Liver (tissue), 9 donors: Measurements from ENCODE around the gene RTN4RL2. TPM values are rescaled to one million over a fixed set of nuclear protein-coding genes. Genes with fewer than 3 reads are reported as not detected.

Source experiments
- DNase-seq: peaks from one replicate; pipeline ENCODE4 v3.0.0-alpha.2; 2017; ENCODE audit warnings: low spot score
- H3K27ac ChIP-seq, 2 donors: one replicate each; pipeline ENCODE4 v1.7.0; 2013; ENCODE audit warnings: inconsistent platforms in 2 of 2, low read length in 2 of 2, control low read depth in 1 of 2, low read depth in 1 of 2, mild to moderate bottlenecking in 1 of 2
- H3K27me3 ChIP-seq, 4 donors: one replicate each; pipeline versions ENCODE4 v1.6.1 to v1.7.0; 2013; ENCODE audit warnings: low read length in 3 of 4, inconsistent platforms in 1 of 4, mild to moderate bottlenecking in 1 of 4, moderate library complexity in 1 of 4; ENCODE audit not compliant: control insufficient read depth in 4 of 4, insufficient read depth in 4 of 4
- H3K36me3 ChIP-seq, 4 donors: one replicate each; pipeline versions ENCODE4 v1.6.1 to v1.7.0; 2013; ENCODE audit warnings: low read length in 3 of 4, mild to moderate bottlenecking in 3 of 4, low read depth in 1 of 4, moderate library complexity in 1 of 4; ENCODE audit not compliant: control insufficient read depth in 4 of 4, insufficient read depth in 3 of 4
- H3K4me1 ChIP-seq, 4 donors: one replicate each; pipeline versions ENCODE4 v1.6.1 to v1.7.0; 2013; ENCODE audit warnings: low read length in 3 of 4, mild to moderate bottlenecking in 3 of 4, moderate library complexity in 1 of 4; ENCODE audit not compliant: control insufficient read depth in 4 of 4, insufficient read depth in 4 of 4
- H3K4me3 ChIP-seq, 3 donors: one replicate each; pipeline versions ENCODE4 v1.6.1 to v1.7.0; 2013; ENCODE audit warnings: low read length in 3 of 3, control low read depth in 1 of 3, low read depth in 1 of 3, mild to moderate bottlenecking in 1 of 3
- H3K9ac ChIP-seq, 2 donors: one replicate each; pipeline ENCODE4 v1.7.0; 2013; ENCODE audit warnings: low read length in 2 of 2, mild to moderate bottlenecking in 2 of 2, moderate library complexity in 2 of 2, control low read depth in 1 of 2, low read depth in 1 of 2
- H3K9me3 ChIP-seq, 4 donors: one replicate each; pipeline versions ENCODE4 v1.6.1 to v1.7.0; 2013; ENCODE audit warnings: low read length in 3 of 4; ENCODE audit not compliant: control insufficient read depth in 4 of 4
- EGR1 ChIP-seq, 2 donors: IDR thresholded peaks; 2 replicates each; pipeline ENCODE4 v1.6.1; 2016 to 2018; ENCODE audit warnings: antibody characterized with exemption in 2 of 2, low read depth in 2 of 2
- FOXA1 ChIP-seq: IDR thresholded peaks from 2 replicates; pipeline ENCODE4 v1.6.1; 2016; ENCODE audit warnings: antibody characterized with exemption
- FOXA2 ChIP-seq: IDR thresholded peaks from 2 replicates; pipeline ENCODE4 v1.6.1; 2016; ENCODE audit warnings: antibody characterized with exemption
- GABPA ChIP-seq, 2 donors: IDR thresholded peaks in 1 of 2; conservative IDR thresholded peaks in 1 of 2; 2 replicates each; pipeline ENCODE4 v1.6.1; 2016; ENCODE audit warnings: antibody characterized with exemption in 2 of 2, mild to moderate bottlenecking in 1 of 2, moderate library complexity in 1 of 2
- HNF4A ChIP-seq, 2 donors: conservative IDR thresholded peaks; 2 replicates each; pipeline ENCODE4 v1.6.1; 2016; ENCODE audit warnings: antibody characterized with exemption in 2 of 2, mild to moderate bottlenecking in 2 of 2
- HNF4G ChIP-seq: IDR thresholded peaks from 2 replicates; pipeline ENCODE4 v1.6.1; 2016; ENCODE audit warnings: antibody characterized with exemption
- JUND ChIP-seq, 2 donors: IDR thresholded peaks; 2 replicates each; pipeline ENCODE4 v1.6.1; 2016; ENCODE audit warnings: antibody characterized with exemption in 2 of 2
- NR2F2 ChIP-seq: IDR thresholded peaks from 2 replicates; pipeline ENCODE4 v1.6.1; 2016; ENCODE audit warnings: antibody characterized with exemption
- RAD21 ChIP-seq, 2 donors: IDR thresholded peaks; 2 replicates each; pipeline ENCODE4 v1.6.1; 2016; ENCODE audit warnings: antibody characterized with exemption in 2 of 2, mild to moderate bottlenecking in 2 of 2
- RXRA ChIP-seq, 2 donors: IDR thresholded peaks; 2 replicates each; pipeline ENCODE4 v1.6.1; 2017 to 2018; ENCODE audit warnings: antibody characterized with exemption in 2 of 2, mild to moderate bottlenecking in 1 of 2
- SP1 ChIP-seq: IDR thresholded peaks from 2 replicates; pipeline ENCODE4 v1.6.1; 2018; ENCODE audit warnings: antibody characterized with exemption, mild to moderate bottlenecking
- TAF1 ChIP-seq: conservative IDR thresholded peaks from 2 replicates; pipeline ENCODE4 v1.6.1; 2016; ENCODE audit warnings: antibody characterized with exemption, mild to moderate bottlenecking
- YY1 ChIP-seq: IDR thresholded peaks from 2 replicates; pipeline ENCODE4 v1.6.1; 2016; ENCODE audit warnings: antibody characterized with exemption, mild to moderate bottlenecking
- WGBS: extraction: QIAGEN DNeasy Blood & Tissue Kit; methylation state at CpG from one replicate; pipeline ENCODE4 v1.1.7; 2013; 5-methylcytosine and 5-hydroxymethylcytosine counted together
- polyA plus RNA-seq, 2 donors: library from polyadenylated mRNA; stranded (reverse) in 1 of 2; unstranded in 1 of 2; fragments of 200-250 nt in 1 of 2; fragments of >200 nt in 1 of 2; fragmentation: Nextera tagmentation in 1 of 2; extraction: Ambion mirVana in 1 of 2; gene quantifications; one replicate each; pipeline versions ENCODE4 v1.2.1 to v1.2.3, GENCODE V29; 2013 to 2015
- total RNA-seq, 2 donors: library from RNA; depleted of rRNA; stranded (reverse); fragments of >200 nt; gene quantifications; one replicate each; pipeline ENCODE4 v1.2.3, GENCODE V29; 2014
- TF ChIP-seq, protein P1 (sequence below): fragments of 150-350 bp; IDR thresholded peaks from 2 replicates; pipeline ENCODE4 v1.5.1; 2017; ENCODE audit warnings: improper control_type of control experiment, low read depth, low read length; ENCODE audit not compliant: missing input control
- TF ChIP-seq, protein P2 (sequence below): IDR thresholded peaks from 2 replicates; pipeline ENCODE4 v1.6.1; 2016; ENCODE audit warnings: antibody characterized with exemption
- TF ChIP-seq, protein P3 (sequence below): IDR thresholded peaks from 2 replicates; pipeline ENCODE4 v1.6.1; 2016; ENCODE audit warnings: antibody characterized with exemption, mild to moderate bottlenecking
- TF ChIP-seq, protein P4 (sequence below): IDR thresholded peaks from 2 replicates; pipeline ENCODE4 v1.6.1; 2016; ENCODE audit warnings: antibody characterized with exemption
- TF ChIP-seq, protein P5 (sequence below): IDR thresholded peaks from 2 replicates; pipeline ENCODE4 v1.6.1; 2016; ENCODE audit warnings: antibody characterized with exemption
- donor health status: healthy.
- donor health status: healthy.
- donor health status: healthy.
- donor health status: healthy.
- donor health status: healthy.

Gene RTN4RL2
- total and polyA plus RNA-seq, 4 donors = 0.75 to 18.1 (median 3.2) TPM

DNA sequence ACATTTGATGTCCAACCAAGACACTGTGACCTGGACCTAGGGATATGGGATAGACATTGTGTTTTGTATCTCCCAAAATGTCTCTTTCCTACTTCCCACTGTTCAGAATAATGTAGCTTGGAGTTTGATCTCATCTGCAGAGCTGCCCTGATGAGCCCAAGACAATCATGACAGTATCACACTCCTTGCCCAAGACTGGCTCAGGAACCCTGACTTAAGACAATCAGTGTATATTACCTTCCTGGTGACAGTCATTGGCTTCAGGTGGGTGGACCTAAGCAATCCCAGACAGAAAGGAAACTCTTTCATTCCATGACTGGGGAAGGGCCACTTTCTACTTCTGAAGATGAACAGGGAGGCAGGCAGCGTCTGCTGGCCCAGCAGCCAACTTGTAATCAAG lies 14.3 kb upstream of the RTN4RL2 start:
- H3K9ac ChIP-seq = no peak overlapping the region
- H3K36me3 ChIP-seq = no peaks in the 10 kb centered on the region
- 91% methylated on average over 1 of the region's 1 CpG for WGBS
- no peak for TF ChIP-seq HNF4A (conservative IDR thresholded peaks at IDR 0.05)
- no peak overlapping the region for H3K4me3 ChIP-seq
- no peak overlapping the region for H3K27ac ChIP-seq
- H3K9me3 ChIP-seq = no peaks in the 10 kb centered on the region
- DNase-seq = no peak
- no peaks in the 10 kb centered on the region for H3K27me3 ChIP-seq
- H3K4me1 ChIP-seq = peaks cover 0 to 4% (median 1%) of the 10 kb centered on the region in 4 donors

DNA sequence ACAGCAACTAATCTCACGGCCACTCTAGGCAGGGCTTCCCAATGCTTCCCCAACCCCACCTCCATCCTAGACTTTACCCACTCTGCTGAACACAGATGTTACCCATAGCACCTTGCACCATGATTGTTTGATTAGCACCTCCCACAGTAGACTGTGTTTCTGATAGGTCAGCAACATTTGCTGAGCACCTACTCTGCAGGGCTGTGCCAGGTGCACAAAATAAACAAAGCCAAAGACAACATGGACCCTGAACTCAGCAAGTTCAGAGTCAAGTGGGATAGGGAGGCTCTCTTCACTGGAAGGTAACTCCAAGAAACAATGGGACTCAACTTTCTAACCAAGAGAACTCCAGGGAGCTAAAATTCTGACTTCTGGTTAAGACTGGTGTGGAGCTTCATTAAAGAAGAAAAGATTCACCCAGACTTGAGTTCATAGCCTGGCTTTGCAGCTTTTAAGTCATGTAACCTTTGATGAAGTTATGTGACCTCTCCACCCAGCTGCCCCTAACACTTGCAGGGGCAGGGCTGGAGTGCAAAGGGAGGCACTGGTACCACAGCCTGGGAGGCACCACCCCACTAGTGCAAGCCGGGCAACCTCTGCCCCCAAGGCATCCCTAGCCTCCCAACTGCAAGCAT lies 6.7 kb upstream of the RTN4RL2 start:
- Histone ChIP-seq H3K4me3 (no peak overlapping the region), H3K36me3 (no peaks in the 10 kb centered on the region), H3K9ac (no peak overlapping the region), H3K4me1 (peaks cover 18 to 43% (median 35%) of the 10 kb centered on the region in 4 donors), H3K27me3 (no peaks in the 10 kb centered on the region), H3K27ac (peak overlapping the region; percentile 84 to 92), H3K9me3 (no peaks in the 10 kb centered on the region)
- 38% methylated on average over 2 of the region's 2 CpGs for WGBS
- TF ChIP-seq YY1 = peak; percentile 95
- TF ChIP-seq NR2F2 = peak; percentile 90
- TF ChIP-seq, protein P1, sequence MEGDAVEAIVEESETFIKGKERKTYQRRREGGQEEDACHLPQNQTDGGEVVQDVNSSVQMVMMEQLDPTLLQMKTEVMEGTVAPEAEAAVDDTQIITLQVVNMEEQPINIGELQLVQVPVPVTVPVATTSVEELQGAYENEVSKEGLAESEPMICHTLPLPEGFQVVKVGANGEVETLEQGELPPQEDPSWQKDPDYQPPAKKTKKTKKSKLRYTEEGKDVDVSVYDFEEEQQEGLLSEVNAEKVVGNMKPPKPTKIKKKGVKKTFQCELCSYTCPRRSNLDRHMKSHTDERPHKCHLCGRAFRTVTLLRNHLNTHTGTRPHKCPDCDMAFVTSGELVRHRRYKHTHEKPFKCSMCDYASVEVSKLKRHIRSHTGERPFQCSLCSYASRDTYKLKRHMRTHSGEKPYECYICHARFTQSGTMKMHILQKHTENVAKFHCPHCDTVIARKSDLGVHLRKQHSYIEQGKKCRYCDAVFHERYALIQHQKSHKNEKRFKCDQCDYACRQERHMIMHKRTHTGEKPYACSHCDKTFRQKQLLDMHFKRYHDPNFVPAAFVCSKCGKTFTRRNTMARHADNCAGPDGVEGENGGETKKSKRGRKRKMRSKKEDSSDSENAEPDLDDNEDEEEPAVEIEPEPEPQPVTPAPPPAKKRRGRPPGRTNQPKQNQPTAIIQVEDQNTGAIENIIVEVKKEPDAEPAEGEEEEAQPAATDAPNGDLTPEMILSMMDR = no peak
- TF ChIP-seq, protein P2, sequence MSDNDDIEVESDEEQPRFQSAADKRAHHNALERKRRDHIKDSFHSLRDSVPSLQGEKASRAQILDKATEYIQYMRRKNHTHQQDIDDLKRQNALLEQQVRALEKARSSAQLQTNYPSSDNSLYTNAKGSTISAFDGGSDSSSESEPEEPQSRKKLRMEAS = peak; percentile 93
- TF ChIP-seq EGR1 (IDR thresholded peaks at IDR 0.05; ENCODE audit: low read depth in 2 of 2) = no peak
- peak; percentile 71 to 93 for TF ChIP-seq JUND (IDR thresholded peaks at IDR 0.05)
- peak; percentile 97 to 98 for TF ChIP-seq HNF4A (conservative IDR thresholded peaks at IDR 0.05)
- peak; percentile 5 for TF ChIP-seq TAF1
- TF ChIP-seq HNF4G = peak; percentile 95
- TF ChIP-seq FOXA2 = peak; percentile 100
- peak; percentile 53 to 64 for TF ChIP-seq RAD21 (IDR thresholded peaks at IDR 0.05)
- TF ChIP-seq SP1 = peak; percentile 99
- TF ChIP-seq, protein P3, sequence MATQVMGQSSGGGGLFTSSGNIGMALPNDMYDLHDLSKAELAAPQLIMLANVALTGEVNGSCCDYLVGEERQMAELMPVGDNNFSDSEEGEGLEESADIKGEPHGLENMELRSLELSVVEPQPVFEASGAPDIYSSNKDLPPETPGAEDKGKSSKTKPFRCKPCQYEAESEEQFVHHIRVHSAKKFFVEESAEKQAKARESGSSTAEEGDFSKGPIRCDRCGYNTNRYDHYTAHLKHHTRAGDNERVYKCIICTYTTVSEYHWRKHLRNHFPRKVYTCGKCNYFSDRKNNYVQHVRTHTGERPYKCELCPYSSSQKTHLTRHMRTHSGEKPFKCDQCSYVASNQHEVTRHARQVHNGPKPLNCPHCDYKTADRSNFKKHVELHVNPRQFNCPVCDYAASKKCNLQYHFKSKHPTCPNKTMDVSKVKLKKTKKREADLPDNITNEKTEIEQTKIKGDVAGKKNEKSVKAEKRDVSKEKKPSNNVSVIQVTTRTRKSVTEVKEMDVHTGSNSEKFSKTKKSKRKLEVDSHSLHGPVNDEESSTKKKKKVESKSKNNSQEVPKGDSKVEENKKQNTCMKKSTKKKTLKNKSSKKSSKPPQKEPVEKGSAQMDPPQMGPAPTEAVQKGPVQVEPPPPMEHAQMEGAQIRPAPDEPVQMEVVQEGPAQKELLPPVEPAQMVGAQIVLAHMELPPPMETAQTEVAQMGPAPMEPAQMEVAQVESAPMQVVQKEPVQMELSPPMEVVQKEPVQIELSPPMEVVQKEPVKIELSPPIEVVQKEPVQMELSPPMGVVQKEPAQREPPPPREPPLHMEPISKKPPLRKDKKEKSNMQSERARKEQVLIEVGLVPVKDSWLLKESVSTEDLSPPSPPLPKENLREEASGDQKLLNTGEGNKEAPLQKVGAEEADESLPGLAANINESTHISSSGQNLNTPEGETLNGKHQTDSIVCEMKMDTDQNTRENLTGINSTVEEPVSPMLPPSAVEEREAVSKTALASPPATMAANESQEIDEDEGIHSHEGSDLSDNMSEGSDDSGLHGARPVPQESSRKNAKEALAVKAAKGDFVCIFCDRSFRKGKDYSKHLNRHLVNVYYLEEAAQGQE = peak; percentile 92
- TF ChIP-seq, protein P4, sequence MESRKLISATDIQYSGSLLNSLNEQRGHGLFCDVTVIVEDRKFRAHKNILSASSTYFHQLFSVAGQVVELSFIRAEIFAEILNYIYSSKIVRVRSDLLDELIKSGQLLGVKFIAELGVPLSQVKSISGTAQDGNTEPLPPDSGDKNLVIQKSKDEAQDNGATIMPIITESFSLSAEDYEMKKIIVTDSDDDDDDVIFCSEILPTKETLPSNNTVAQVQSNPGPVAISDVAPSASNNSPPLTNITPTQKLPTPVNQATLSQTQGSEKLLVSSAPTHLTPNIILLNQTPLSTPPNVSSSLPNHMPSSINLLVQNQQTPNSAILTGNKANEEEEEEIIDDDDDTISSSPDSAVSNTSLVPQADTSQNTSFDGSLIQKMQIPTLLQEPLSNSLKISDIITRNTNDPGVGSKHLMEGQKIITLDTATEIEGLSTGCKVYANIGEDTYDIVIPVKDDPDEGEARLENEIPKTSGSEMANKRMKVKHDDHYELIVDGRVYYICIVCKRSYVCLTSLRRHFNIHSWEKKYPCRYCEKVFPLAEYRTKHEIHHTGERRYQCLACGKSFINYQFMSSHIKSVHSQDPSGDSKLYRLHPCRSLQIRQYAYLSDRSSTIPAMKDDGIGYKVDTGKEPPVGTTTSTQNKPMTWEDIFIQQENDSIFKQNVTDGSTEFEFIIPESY = peak; percentile 85
- TF ChIP-seq RXRA (IDR thresholded peaks at IDR 0.05) = peak; percentile 94 to 95
- TF ChIP-seq, protein P5, sequence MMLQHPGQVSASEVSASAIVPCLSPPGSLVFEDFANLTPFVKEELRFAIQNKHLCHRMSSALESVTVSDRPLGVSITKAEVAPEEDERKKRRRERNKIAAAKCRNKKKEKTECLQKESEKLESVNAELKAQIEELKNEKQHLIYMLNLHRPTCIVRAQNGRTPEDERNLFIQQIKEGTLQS = no peak
- peak; percentile 100 for TF ChIP-seq FOXA1
- TF ChIP-seq GABPA (IDR thresholded peaks at IDR 0.05 in 1 of 2, conservative IDR thresholded peaks at IDR 0.05 in 1 of 2) = no peak
- DNase-seq = no peak
